Mesodermal cell (in vitro differentiated cells): ENCODE measurements around the gene FBXO2.

Source experiments
- H3K27ac ChIP-seq: 2 replicates; pipeline ENCODE4 v1.7.0; 2013; ENCODE audit warnings: mild to moderate bottlenecking, low read depth, low read length, moderate library complexity; ENCODE audit not compliant: severe bottlenecking
- H3K36me3 ChIP-seq: 2 replicates; pipeline ENCODE4 v1.7.1; 2013; ENCODE audit warnings: mild to moderate bottlenecking, low read length, moderate library complexity; ENCODE audit not compliant: control insufficient read depth, insufficient read depth
- H3K4me1 ChIP-seq: one replicate; pipeline ENCODE4 v1.7.1; 2013; ENCODE audit warnings: mild to moderate bottlenecking, low read length; ENCODE audit not compliant: insufficient read depth, control insufficient read depth, poor library complexity, severe bottlenecking
- H3K4me3 ChIP-seq: 2 replicates; pipeline ENCODE4 v1.7.0; 2013; ENCODE audit warnings: low read length, control low read depth, mild to moderate bottlenecking; ENCODE audit not compliant: insufficient read depth, poor library complexity, severe bottlenecking; ENCODE audit errors: extremely low read depth
- H3K9me3 ChIP-seq: 2 replicates; pipeline ENCODE4 v1.7.1; 2013; ENCODE audit warnings: mild to moderate bottlenecking, low read length, moderate library complexity; ENCODE audit not compliant: control insufficient read depth
- WGBS, 2 experiments: methylation state at CpG; one replicate each; pipeline ENCODE4 v1.1.5; 2013; ENCODE audit warnings: missing lambda C conversion rate in 2 of 2; ENCODE audit not compliant: insufficient coverage in 2 of 2; 5-methylcytosine and 5-hydroxymethylcytosine counted together

Gene FBXO2

DNA sequence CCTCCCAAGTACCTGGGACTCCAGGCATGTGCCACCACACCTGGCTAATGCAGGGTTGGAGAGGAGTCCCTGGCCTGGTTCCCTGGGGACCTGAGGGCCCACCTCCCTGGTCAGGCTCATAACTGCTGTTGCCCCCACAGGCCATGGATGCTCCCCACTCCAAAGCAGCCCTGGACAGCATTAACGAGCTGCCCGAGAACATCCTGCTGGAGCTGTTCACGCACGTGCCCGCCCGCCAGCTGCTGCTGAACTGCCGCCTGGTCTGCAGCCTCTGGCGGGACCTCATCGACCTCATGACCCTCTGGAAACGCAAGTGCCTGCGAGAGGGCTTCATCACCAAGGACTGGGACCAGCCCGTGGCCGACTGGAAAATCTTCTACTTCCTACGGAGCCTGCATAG lies 14.3 kb upstream of the FBXO2 start:
- peak overlapping the region; percentile 36 for H3K27ac ChIP-seq
- no peaks in the 10 kb centered on the region for H3K4me1 ChIP-seq
- H3K4me3 ChIP-seq = no peak overlapping the region
- 92 to 94% methylated on average over 10 to 14 of the region's 14 CpGs for WGBS, 2 experiments
- H3K9me3 ChIP-seq = no peaks in the 10 kb centered on the region
- H3K36me3 ChIP-seq = peaks cover 13% of the 10 kb centered on the region

- no peaks in the 10 kb centered on the region for H3K9me3 ChIP-seq
- H3K4me1 ChIP-seq = no peaks in the 10 kb centered on the region
- no peaks in the 10 kb centered on the region for H3K36me3 ChIP-seq
- H3K4me3 ChIP-seq = peak overlapping the region; percentile 36
- WGBS, 2 experiments = 4 to 6% methylated on average over 57 of the region's 66 CpGs
- no peak overlapping the region for H3K27ac ChIP-seq
Observed at GRCh38 chr1:11664336-11665065, 10.3 kb upstream of the FBXO2 start.

DNA sequence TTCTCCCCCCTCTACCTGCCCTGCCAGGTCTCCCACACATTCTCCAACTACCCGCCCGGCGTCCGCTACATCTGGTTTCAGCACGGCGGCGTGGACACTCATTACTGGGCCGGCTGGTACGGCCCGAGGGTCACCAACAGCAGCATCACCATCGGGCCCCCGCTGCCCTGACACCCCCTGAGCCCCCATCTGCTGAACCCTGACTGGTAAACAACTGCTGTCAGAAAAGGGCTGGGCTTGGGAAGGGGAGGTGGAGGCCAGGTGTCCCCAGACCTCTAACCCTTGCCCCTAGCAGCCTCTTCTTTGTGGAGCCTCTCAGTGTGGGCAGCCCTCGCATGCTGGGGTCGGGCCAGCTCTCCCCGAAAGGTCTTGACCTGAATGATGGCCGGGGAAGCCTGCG lies 6.9 kb upstream of the FBXO2 start:
- WGBS, 2 experiments = 94 to 95% methylated on average over 8 to 17 of the region's 17 CpGs
- no peaks in the 10 kb centered on the region for H3K4me1 ChIP-seq
- H3K36me3 ChIP-seq = peaks cover 6% of the 10 kb centered on the region
- H3K27ac ChIP-seq = no peak overlapping the region
- no peaks in the 10 kb centered on the region for H3K9me3 ChIP-seq
- no peak overlapping the region for H3K4me3 ChIP-seq

DNA sequence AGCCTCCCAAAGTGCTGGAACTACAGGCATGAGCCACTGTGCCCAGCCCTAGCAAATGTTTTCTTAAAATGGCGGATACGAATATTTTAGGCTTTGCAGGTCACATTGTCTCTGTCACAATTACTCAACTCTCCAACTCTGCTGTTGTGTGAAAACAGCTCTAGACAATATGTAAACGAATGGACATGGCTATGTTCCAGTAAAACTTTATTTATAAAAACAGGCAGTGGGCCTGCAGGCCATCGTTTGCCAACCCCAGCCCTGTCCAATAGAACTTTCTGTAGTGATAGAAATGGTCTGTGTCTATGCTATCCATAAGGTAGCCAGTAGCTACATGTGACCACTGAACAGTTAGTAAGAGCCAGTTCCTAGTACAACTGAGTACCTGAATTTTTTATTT lies 5.5 kb upstream of the FBXO2 start:
- Histone ChIP-seq H3K36me3 (peaks cover 6% of the 10 kb centered on the region), H3K9me3 (no peaks in the 10 kb centered on the region), H3K27ac (no peak overlapping the region)

GRCh38 chr1:11658542-11658941 lies 4.3 kb upstream of the FBXO2 start:
- 90 to 97% methylated on average over 19 to 23 of the region's 23 CpGs for WGBS, 2 experiments
- H3K4me3 ChIP-seq = no peak overlapping the region
- no peaks in the 10 kb centered on the region for H3K4me1 ChIP-seq

More for the DNA sequence above, 5.5 kb upstream of the FBXO2 start:
- Histone ChIP-seq H3K4me1 (no peaks in the 10 kb centered on the region), H3K4me3 (no peak overlapping the region)
- 88 to 100% methylated on average over 1 to 2 of the region's 4 CpGs for WGBS, 2 experiments

DNA sequence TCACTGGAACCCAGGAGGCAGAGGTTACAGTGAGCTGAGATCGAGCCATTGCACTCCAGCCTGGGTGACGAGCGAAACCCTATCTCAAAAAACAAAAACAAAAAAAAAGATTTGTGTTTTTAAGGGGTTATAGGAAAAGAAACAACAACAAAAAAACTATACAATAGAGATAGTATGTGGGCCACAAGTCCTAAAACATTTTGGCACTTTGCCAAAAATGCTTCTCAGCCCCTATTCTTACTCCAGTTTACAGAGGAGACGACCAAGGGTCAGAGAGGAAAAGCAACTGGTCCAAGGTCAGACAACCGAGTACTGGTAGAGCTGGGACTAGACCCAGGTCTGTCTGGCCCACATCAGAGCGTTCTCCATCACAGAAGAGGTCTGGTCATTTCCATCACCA lies 3.4 kb upstream of the FBXO2 start:
- Histone ChIP-seq H3K4me1 (no peaks in the 10 kb centered on the region), H3K36me3 (peaks cover 6% of the 10 kb centered on the region), H3K9me3 (no peaks in the 10 kb centered on the region), H3K4me3 (no peak overlapping the region), H3K27ac (no peak overlapping the region)
- WGBS, 2 experiments = 85 to 94% methylated on average over 3 of the region's 6 CpGs

More at GRCh38 chr1:11658542-11658941, 4.3 kb upstream of the FBXO2 start:
- Histone ChIP-seq H3K36me3 (peaks cover 6% of the 10 kb centered on the region), H3K9me3 (no peaks in the 10 kb centered on the region), H3K27ac (no peak overlapping the region)

DNA sequence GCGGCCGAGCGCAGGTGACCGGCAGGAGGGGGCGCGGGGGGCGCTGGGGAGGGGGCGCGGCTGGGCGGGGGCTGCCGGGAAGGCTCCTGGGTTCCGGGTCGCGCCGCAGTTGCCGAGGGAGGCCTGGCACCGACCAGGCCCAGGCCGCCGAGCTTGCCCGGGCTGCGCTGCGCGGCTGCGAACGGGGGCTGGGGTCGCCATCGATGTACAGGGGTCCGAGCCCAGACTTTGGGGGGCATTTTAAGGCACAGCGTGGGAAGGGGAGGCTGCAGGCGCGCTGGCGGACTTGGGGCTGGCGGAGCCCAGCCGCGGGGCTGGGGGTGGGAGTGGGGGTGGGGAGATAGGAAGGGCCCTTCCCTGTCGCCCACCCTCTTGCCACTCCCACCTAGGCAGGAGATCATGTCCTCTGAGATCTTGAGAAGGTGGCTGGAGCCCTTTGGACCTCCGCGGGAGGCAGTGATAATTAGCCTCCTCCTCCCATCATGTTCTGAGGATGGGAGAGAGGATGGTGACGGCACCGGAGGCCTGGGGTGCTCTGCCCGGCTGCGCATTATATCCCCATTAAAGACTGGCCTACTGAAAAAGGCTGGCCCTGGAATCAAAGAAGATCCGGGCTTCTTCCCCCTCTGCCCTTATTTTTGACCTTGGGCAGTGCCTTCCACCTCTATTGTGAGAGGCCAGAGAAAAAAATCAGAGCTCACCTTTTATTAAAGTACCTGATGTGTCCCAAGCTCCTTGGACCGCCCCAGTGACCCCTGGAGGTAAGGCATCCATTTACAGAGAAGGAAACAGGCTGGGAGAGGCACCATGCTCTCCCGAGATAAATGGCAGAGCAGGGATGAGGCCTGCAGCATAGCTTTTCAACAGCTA lies 945 bp upstream of the FBXO2 start:
- WGBS, 2 experiments = 13 to 48% methylated on average over 7 to 21 of the region's 45 CpGs
- peak overlapping the region; percentile 48 for H3K4me3 ChIP-seq
- no peaks in the 10 kb centered on the region for H3K4me1 ChIP-seq
- no peak overlapping the region for H3K27ac ChIP-seq
- H3K9me3 ChIP-seq = no peaks in the 10 kb centered on the region
- H3K36me3 ChIP-seq = peaks cover 6% of the 10 kb centered on the region

- Histone ChIP-seq H3K9me3 (no peaks in the 10 kb centered on the region), H3K36me3 (peaks cover 6% of the 10 kb centered on the region), H3K4me1 (no peaks in the 10 kb centered on the region), H3K4me3 (peak overlapping the region; percentile 48), H3K27ac (no peak overlapping the region)
- WGBS, 2 experiments = 45 to 60% methylated on average over 5 to 7 of the region's 7 CpGs
Observed at GRCh38 chr1:11653861-11654136, 430 bp downstream of the FBXO2 start.

- H3K27ac ChIP-seq = no peak overlapping the region
- H3K4me3 ChIP-seq = peak overlapping the region; percentile 48
- H3K9me3 ChIP-seq = no peaks in the 10 kb centered on the region
- peaks cover 6% of the 10 kb centered on the region for H3K36me3 ChIP-seq
- WGBS, 2 experiments = 58 to 63% methylated on average over 11 to 17 of the region's 17 CpGs
- no peaks in the 10 kb centered on the region for H3K4me1 ChIP-seq
Observed at GRCh38 chr1:11653101-11653860, 948 bp downstream of the FBXO2 start.

GRCh38 chr1:11652203-11652780 lies 1.9 kb downstream of the FBXO2 start:
- WGBS, 2 experiments = 90 to 94% methylated on average over 10 to 11 of the region's 11 CpGs
- Histone ChIP-seq H3K4me1 (no peaks in the 10 kb centered on the region), H3K27ac (no peak overlapping the region), H3K4me3 (no peak overlapping the region), H3K36me3 (peaks cover 5% of the 10 kb centered on the region), H3K9me3 (no peaks in the 10 kb centered on the region)
